H1 (cell line): ENCODE results near the gene ANAPC2. TPM values are rescaled to one million over a fixed set of nuclear protein-coding genes. Genes with fewer than 3 reads are reported as not detected.

ENCODE experiments used
- ASH2L ChIP-seq: fragments of 200-600, 300-600 bp; sonication (generic); IDR thresholded peaks from one replicate; pipeline ENCODE4 v1.7.1; 2017; ENCODE audit warnings: low read length
- ATF3 ChIP-seq: IDR thresholded peaks from 2 replicates; pipeline ENCODE4 v1.6.1; 2011; ENCODE audit warnings: low read depth, mild to moderate bottlenecking, low read length; ENCODE audit not compliant: insufficient read depth
- CTBP2 ChIP-seq: IDR thresholded peaks from 2 replicates; pipeline ENCODE4 v1.7.0; 2011; ENCODE audit warnings: borderline replicate concordance, mild to moderate bottlenecking, moderate library complexity, mixed read lengths, low read length; ENCODE audit not compliant: insufficient read depth, insufficient read length
- CTCF ChIP-seq, 3 experiments: IDR thresholded peaks; 1 replicate in 2 of 3; 2 replicates in 1 of 3; pipeline versions ENCODE4 v1.5.1 to v1.6.1; 2011; ENCODE audit warnings: low read length in 3 of 3, mild to moderate bottlenecking in 3 of 3, inconsistent platforms in 2 of 3, low read depth in 1 of 3, moderate library complexity in 1 of 3; ENCODE audit not compliant: insufficient read depth in 1 of 3; ENCODE audit errors: control extremely low read depth in 1 of 3
- GABPA ChIP-seq: IDR thresholded peaks from 2 replicates; pipeline ENCODE4 v1.6.1; 2011; ENCODE audit warnings: mild to moderate bottlenecking, low read length, moderate library complexity, borderline replicate concordance; ENCODE audit not compliant: insufficient read depth
- KDM5A ChIP-seq: fragments of 200-600 bp; IDR thresholded peaks from 2 replicates; pipeline ENCODE4 v1.7.1; 2012; ENCODE audit warnings: mild to moderate bottlenecking, low read length, inconsistent platforms, mixed read lengths
- RAD21 ChIP-seq, 2 experiments: IDR thresholded peaks in 1 of 2; conservative IDR thresholded peaks in 1 of 2; 2 replicates each; pipeline ENCODE4 v1.6.1; 2011; ENCODE audit warnings: low read depth in 2 of 2, low read length in 2 of 2, improper control_type of control experiment in 1 of 2, inconsistent platforms in 1 of 2, mild to moderate bottlenecking in 1 of 2, moderate library complexity in 1 of 2
- RXRA ChIP-seq: IDR thresholded peaks from 2 replicates; pipeline ENCODE4 v1.6.1; 2011; ENCODE audit warnings: low read depth, mild to moderate bottlenecking, low read length, moderate library complexity; ENCODE audit not compliant: insufficient read depth
- SIRT6 ChIP-seq: IDR thresholded peaks from one replicate; pipeline ENCODE4 v1.7.1; 2012; ENCODE audit warnings: low read length, inconsistent platforms
- SP1 ChIP-seq: IDR thresholded peaks from 2 replicates; pipeline ENCODE4 v1.6.1; 2011; ENCODE audit warnings: low read depth, low read length
- polyA plus RNA-seq, 7 experiments: library from polyadenylated mRNA; depleted of rRNA in 3 of 7; stranded (reverse) in 5 of 7; unstranded in 2 of 7; fragments of >200 nt in 5 of 7; fragments of 200-250 nt in 2 of 7; gene quantifications; 1 replicate in 5 of 7; 2 replicates in 1 of 7; 4 replicates in 1 of 7; pipeline versions ENCODE4 v1.2.1 to v1.2.3, GENCODE V29; 2011 to 2013; ENCODE audit warnings: missing spikeins in 2 of 7, mixed read lengths in 2 of 7
- total RNA-seq: library from RNA; stranded (reverse); fragmentation: NEBNext Ultra II Directional; extraction: Animal tissue kit (Norgen Biotek cat#: 25700); gene quantifications from 2 replicates; pipeline ENCODE4 v1.2.1, GENCODE V29; 2021

ANAPC2 gene
- total and polyA plus RNA-seq, 2 of the 8 experiments (the other 6 are each of a cell fraction or from before 2014, with no cell fraction given): 30.2 to 37.7 TPM

GRCh38 chr9:137236238-137236935 is 48.0 kb upstream of the ANAPC2 start (continued):
- TF ChIP-seq RXRA (peak; percentile 61; the same call in 1 of the 2 replicates), CTCF (IDR thresholded peaks at IDR 0.05; ENCODE audit: control extremely low read depth in 1 of 3, insufficient read depth in 1 of 3, low read depth in 1 of 3, low read length in 3 of 3) (peak in 2 of 3 experiments; percentile 95 to 99; a peak in 3 of 4 replicates), ASH2L (no peak), SIRT6 (no peak), KDM5A (no peak), CTBP2 (no peak), SP1 (peak; percentile 72; the same call in 1 of the 2 replicates), RAD21 (IDR thresholded peaks at IDR 0.05 in 1 of 2, conservative IDR thresholded peaks at IDR 0.05 in 1 of 2; ENCODE audit: low read depth in 2 of 2, low read length in 2 of 2) (peak; percentile 72 to 82), ATF3 (no peak), GABPA (peak; percentile 73; the same call in 1 of the 2 replicates)
- TF ChIP-seq, all 59 proteins: peak for 16
